IPS DF 6.9 (cell line): ENCODE data around the gene ZNF217.
"Not testable (repeated sequence)": the region's sequence is repeated elsewhere in the genome, so short reads cannot be mapped to it uniquely, and the experiment has no call there.

Experiments
- DNase-seq: peaks from one replicate; pipeline ENCODE4 v3.0.0-alpha.2; 2013; ENCODE audit warnings: low read depth, low spot score
- H3K27ac ChIP-seq: one replicate; pipeline ENCODE4 v1.5.1; 2013; ENCODE audit warnings: low read length, control low read depth
- H3K27me3 ChIP-seq: 2 replicates; pipeline ENCODE4 v1.6.1; 2013; ENCODE audit warnings: mild to moderate bottlenecking, low read length; ENCODE audit not compliant: control insufficient read depth, insufficient read depth
- H3K36me3 ChIP-seq: 2 replicates; pipeline ENCODE4 v1.6.1; 2013; ENCODE audit warnings: low read length; ENCODE audit not compliant: control insufficient read depth, insufficient read depth
- H3K4me1 ChIP-seq: 2 replicates; pipeline ENCODE4 v1.6.1; 2013; ENCODE audit warnings: low read length; ENCODE audit not compliant: control insufficient read depth, insufficient read depth
- H3K4me3 ChIP-seq: 2 replicates; pipeline ENCODE4 v1.5.1; 2013; ENCODE audit warnings: mild to moderate bottlenecking, low read length
- H3K9me3 ChIP-seq: 2 replicates; pipeline ENCODE4 v1.6.1; 2013; ENCODE audit warnings: low read length, inconsistent platforms; ENCODE audit not compliant: control insufficient read depth, insufficient read depth
- WGBS: extraction: QIAGEN DNeasy Blood & Tissue Kit; methylation state at CpG from one replicate; pipeline ENCODE4 v1.1.7; 2013; ENCODE audit warnings: mixed read lengths, missing lambda C conversion rate; ENCODE audit not compliant: insufficient read length, insufficient coverage; 5-methylcytosine and 5-hydroxymethylcytosine counted together

Gene ZNF217

GRCh38 chr20:53562104-53562764 lies 31.4 kb downstream of the ZNF217 start:
- not testable (repeated sequence) for H3K9me3 ChIP-seq, H3K27me3 ChIP-seq, H3K4me3 ChIP-seq, DNase-seq, H3K27ac ChIP-seq, H3K36me3 ChIP-seq, H3K4me1 ChIP-seq
- WGBS, result no CpG with 5 or more reads among the region's 9 CpGs

- DNase-seq, result no peak
- no peaks in the 10 kb centered on the region for H3K9me3 ChIP-seq
- H3K36me3 ChIP-seq, result no peaks in the 10 kb centered on the region
- H3K4me3 ChIP-seq, result no peak overlapping the region
- WGBS, result no CpG with 5 or more reads among the region's 5 CpGs
- no peaks in the 10 kb centered on the region for H3K27me3 ChIP-seq
- H3K27ac ChIP-seq, result no peak overlapping the region
- H3K4me1 ChIP-seq, result no peaks in the 10 kb centered on the region
Observed at GRCh38 chr20:53561505-53561904, 32.1 kb downstream of the ZNF217 start.

GRCh38 chr20:53559816-53560215 lies 33.8 kb downstream of the ZNF217 start:
- H3K4me3 ChIP-seq, result no peak overlapping the region
- no CpG with 5 or more reads among the region's 7 CpGs for WGBS
- H3K4me1 ChIP-seq, result no peaks in the 10 kb centered on the region
- H3K27me3 ChIP-seq, result no peaks in the 10 kb centered on the region
- H3K36me3 ChIP-seq, result no peaks in the 10 kb centered on the region
- H3K9me3 ChIP-seq, result no peaks in the 10 kb centered on the region
- no peak overlapping the region for H3K27ac ChIP-seq
- DNase-seq, result no peak

- Histone ChIP-seq H3K36me3 (no peaks in the 10 kb centered on the region), H3K27ac (no peak overlapping the region), H3K4me1 (no peaks in the 10 kb centered on the region), H3K27me3 (no peaks in the 10 kb centered on the region), H3K4me3 (no peak overlapping the region), H3K9me3 (no peaks in the 10 kb centered on the region)
- no CpG with 5 or more reads among the region's 7 CpGs for WGBS
- no peak for DNase-seq
Observed at GRCh38 chr20:53557130-53557529, 36.5 kb downstream of the ZNF217 start.

- no peak overlapping the region for H3K4me3 ChIP-seq
- H3K36me3 ChIP-seq, result no peaks in the 10 kb centered on the region
- DNase-seq, result no peak
- WGBS, result no CpG with 5 or more reads among the region's 11 CpGs
- no peaks in the 10 kb centered on the region for H3K4me1 ChIP-seq
- H3K9me3 ChIP-seq, result no peaks in the 10 kb centered on the region
- no peaks in the 10 kb centered on the region for H3K27me3 ChIP-seq
- H3K27ac ChIP-seq, result no peak overlapping the region
Observed at GRCh38 chr20:53556267-53556897, 37.3 kb downstream of the ZNF217 start.

- no CpG with 5 or more reads among the region's 2 CpGs for WGBS
- Histone ChIP-seq H3K36me3 (no peaks in the 10 kb centered on the region), H3K27me3 (no peaks in the 10 kb centered on the region), H3K4me3 (no peak overlapping the region), H3K4me1 (no peaks in the 10 kb centered on the region), H3K27ac (no peak overlapping the region), H3K9me3 (no peaks in the 10 kb centered on the region)
- DNase-seq, result no peak
Observed at GRCh38 chr20:53555816-53556215, 37.8 kb downstream of the ZNF217 start.

- H3K27me3 ChIP-seq, result no peaks in the 10 kb centered on the region
- H3K27ac ChIP-seq, result no peak overlapping the region
- no peaks in the 10 kb centered on the region for H3K4me1 ChIP-seq
- WGBS, result no CpG with 5 or more reads among the region's 4 CpGs
- no peaks in the 10 kb centered on the region for H3K9me3 ChIP-seq
- no peak for DNase-seq
- H3K4me3 ChIP-seq, result no peak overlapping the region
- H3K36me3 ChIP-seq, result no peaks in the 10 kb centered on the region
Observed at GRCh38 chr20:53555081-53555480, 38.6 kb downstream of the ZNF217 start.

- H3K4me3 ChIP-seq, H3K9me3 ChIP-seq, DNase-seq, H3K27me3 ChIP-seq, H3K36me3 ChIP-seq, H3K4me1 ChIP-seq, H3K27ac ChIP-seq: not testable (repeated sequence)
- WGBS, result no CpG with 5 or more reads among the region's 6 CpGs
Observed at GRCh38 chr20:53552572-53552893, 41.1 kb downstream of the ZNF217 start.

- no CpG with 5 or more reads among the region's 12 CpGs for WGBS
- not testable (repeated sequence) for H3K9me3 ChIP-seq, H3K36me3 ChIP-seq, H3K4me3 ChIP-seq, DNase-seq, H3K27ac ChIP-seq, H3K4me1 ChIP-seq, H3K27me3 ChIP-seq
Observed at GRCh38 chr20:53551719-53552571, 41.7 kb downstream of the ZNF217 start.

- no peaks in the 10 kb centered on the region for H3K9me3 ChIP-seq
- no peaks in the 10 kb centered on the region for H3K36me3 ChIP-seq
- H3K27ac ChIP-seq, result no peak overlapping the region
- H3K4me1 ChIP-seq, result no peaks in the 10 kb centered on the region
- DNase-seq, result no peak
- H3K27me3 ChIP-seq, result no peaks in the 10 kb centered on the region
- no CpG with 5 or more reads among the region's 11 CpGs for WGBS
- H3K4me3 ChIP-seq, result no peak overlapping the region
Observed at GRCh38 chr20:53550280-53551187, 43.1 kb downstream of the ZNF217 start.
